HepG2 (cell line): ENCODE data around the gene CA4. TPM values are rescaled to one million over a fixed set of nuclear protein-coding genes. Genes with fewer than 3 reads are reported as not detected.

Experiments
- ATAC-seq: fragments of 200-7000 bp; cut with Tn5 transposase; 3 replicates; pipeline ENCODE4 v1.9.1; 2020; ENCODE audit warnings: mild to moderate bottlenecking, moderate library complexity
- BruUV-seq: library from RNA; stranded (reverse); fragments of 400-500 nt; replicated peaks from 2 replicates; lab custom pipeline; 2021; lab: Mats Ljungman, UMichigan
- CTCF ChIA-PET: fragments of 300-600 bp; formaldehyde crosslinking; extraction: SDS; loops from one replicate; lab custom pipeline; 2021; ENCODE audit warnings: low total read pairs, inconsistent platforms, low intra/inter-chr PET ratio; lab: Yijun Ruan, JAX
- POLR2A ChIA-PET: fragments of 350-600 bp; sonication (Branson Sonifier 250); formaldehyde crosslinking; loops from one replicate; lab custom pipeline; 2020; ENCODE audit warnings: antibody characterized with exemption, inconsistent platforms; lab: Yijun Ruan, JAX
- DNase-seq: peaks from one replicate; pipeline ENCODE4 v3.0.0-alpha.2; 2015; ENCODE audit warnings: low spot score
- FAIRE-seq: peaks from 3 replicates; lab custom pipeline; 2011; peaks lifted over from hg19 to GRCh38; lab: Jason Lieb, UNC
- H2AFZ ChIP-seq: one replicate; pipeline ENCODE4 v1.6.1; 2011; ENCODE audit warnings: low read length, inconsistent platforms
- H3K27ac ChIP-seq: fragments of 300-600 bp; 3 replicates; pipeline ENCODE4 v1.8.0; 2011; ENCODE audit warnings: mixed run types, mild to moderate bottlenecking, mixed read lengths, low read length, inconsistent platforms; ENCODE audit not compliant: insufficient read depth; ENCODE audit errors: extremely low read length
- H3K27me3 ChIP-seq, 2 experiments: fragments of 200-600 bp in 1 of 2; 2 replicates in 1 of 2; 3 replicates in 1 of 2; pipeline versions ENCODE4 v1.6.0 to v1.8.0; 2011; ENCODE audit warnings: low read length in 2 of 2, mild to moderate bottlenecking in 2 of 2, moderate library complexity in 2 of 2, inconsistent platforms in 1 of 2; ENCODE audit not compliant: insufficient read depth in 2 of 2, control insufficient read depth in 1 of 2
- H3K36me3 ChIP-seq, 2 experiments: fragments of 200-600 bp in 1 of 2; replicated peaks in 1 of 2; 2 replicates in 1 of 2; 3 replicates in 1 of 2; pipeline versions ENCODE4 v1.5.1 to v1.8.0; 2011; ENCODE audit warnings: low read length in 2 of 2, inconsistent platforms in 1 of 2; ENCODE audit not compliant: insufficient read depth in 2 of 2, control insufficient read depth in 1 of 2
- H3K4me1 ChIP-seq: 2 replicates; pipeline ENCODE4 v1.5.1; 2012; ENCODE audit warnings: low read length, inconsistent platforms; ENCODE audit not compliant: insufficient read depth
- H3K4me2 ChIP-seq: 2 replicates; pipeline ENCODE4 v1.6.0; 2011; ENCODE audit warnings: low read depth, low read length, inconsistent platforms
- H3K4me3 ChIP-seq, 3 experiments: fragments of 200-600 bp in 1 of 3; sonication (generic), shearing (Covaris generic) in 1 of 3; replicated peaks in 1 of 3; 2 replicates each; pipeline ENCODE4 v1.5.1; 2011 to 2016; ENCODE audit warnings: low read length in 3 of 3, inconsistent platforms in 2 of 3, low read depth in 2 of 3, mild to moderate bottlenecking in 2 of 3, control low read depth in 1 of 3, mixed read lengths in 1 of 3; ENCODE audit not compliant: insufficient read depth in 1 of 3
- H3K79me2 ChIP-seq: one replicate; pipeline ENCODE4 v1.6.1; 2011; ENCODE audit warnings: low read length, inconsistent platforms; ENCODE audit not compliant: insufficient read depth
- H3K9ac ChIP-seq: 2 replicates; pipeline ENCODE4 v1.6.0; 2011; ENCODE audit warnings: mild to moderate bottlenecking, low read depth, low read length, inconsistent platforms; ENCODE audit not compliant: insufficient read depth
- H3K9me3 ChIP-seq: 2 replicates; pipeline ENCODE4 v1.5.1; 2012; ENCODE audit warnings: mild to moderate bottlenecking, low read length
- H4K20me1 ChIP-seq: 2 replicates; pipeline ENCODE4 v1.6.0; 2011; ENCODE audit warnings: inconsistent platforms, mild to moderate bottlenecking, low read length, moderate library complexity; ENCODE audit not compliant: insufficient read depth
- CHD4 ChIP-seq: fragments of 200-600 bp; sonication (generic); IDR thresholded peaks from 2 replicates; pipeline ENCODE4 v1.7.0; 2017; ENCODE audit warnings: mild to moderate bottlenecking, low read length, borderline replicate concordance
- HES4 ChIP-seq: sonication (generic); formaldehyde crosslinking; IDR thresholded peaks from 2 replicates; pipeline ENCODE4 v1.9.0; 2021; ENCODE audit warnings: mild to moderate bottlenecking, missing genetic modification reagents, borderline replicate concordance
- NFKB2 ChIP-seq: sonication (generic); formaldehyde crosslinking; IDR thresholded peaks from 2 replicates; pipeline ENCODE4 v1.4.0; 2020; ENCODE audit warnings: missing genetic modification reagents, borderline replicate concordance
- PHF21A ChIP-seq: sonication (generic); formaldehyde crosslinking; IDR thresholded peaks from 2 replicates; pipeline ENCODE4 v1.5.0; 2020; ENCODE audit warnings: mild to moderate bottlenecking, missing genetic modification reagents
- WIZ ChIP-seq: sonication (generic); formaldehyde crosslinking; IDR thresholded peaks from 2 replicates; pipeline ENCODE4 v1.5.1; 2020; ENCODE audit warnings: mild to moderate bottlenecking, missing genetic modification reagents
- ZNF776 ChIP-seq: sonication (generic); formaldehyde crosslinking; IDR thresholded peaks from 2 replicates; pipeline ENCODE4 v1.4.0; 2020; ENCODE audit warnings: mild to moderate bottlenecking, missing genetic modification reagents
- WGBS: methylation state at CpG from one replicate; pipeline ENCODE4 v1.1.6; 2017; ENCODE audit warnings: low lambda C conversion rate; 5-methylcytosine and 5-hydroxymethylcytosine counted together
- in situ Hi-C: cut with HindIII; loops from 2 replicates; pipeline ENCODE4 v1.10.0; 2017; ENCODE audit warnings: low pct_unique_long_range_greater_than_20kb; ENCODE audit not compliant: extremely low pct_ligation_motif_present
- intact Hi-C: fragments of 100-400 bp; cut with micrococcal nuclease; formaldehyde crosslinking; loops from one replicate; pipeline ENCODE4 v1.10.0; 2022; ENCODE audit not compliant: unreplicated experiment
- polyA plus RNA-seq, 8 experiments: library from polyadenylated mRNA; depleted of rRNA in 3 of 8; stranded (reverse) in 7 of 8; unstranded in 1 of 8; fragments of >200 nt; fragmentation: Illumina TruSeq in 4 of 8; extraction: Trizol in 4 of 8; gene quantifications; 2 replicates each; pipeline versions ENCODE4 v1.2.1 to v1.2.3, GENCODE V29; 2011 to 2016; ENCODE audit warnings: low read depth in 4 of 8, missing spikeins in 1 of 8, mixed read lengths in 1 of 8; ENCODE audit not compliant: insufficient read depth in 1 of 8
- total RNA-seq, 5 experiments: library from RNA; depleted of rRNA; stranded (reverse); fragments of >200 nt; fragmentation: Illumina TruSeq; extraction: Trizol; gene quantifications; 2 replicates each; pipeline ENCODE4 v1.2.3, GENCODE V29; 2016; ENCODE audit warnings: low read depth in 1 of 5
- TF ChIP-seq, protein P1 (sequence below): sonication (generic); formaldehyde crosslinking; IDR thresholded peaks from 2 replicates; pipeline ENCODE4 v1.5.0; 2020; ENCODE audit warnings: mild to moderate bottlenecking, missing genetic modification reagents, borderline replicate concordance
- TF ChIP-seq, protein P2 (sequence below): sonication (generic); formaldehyde crosslinking; conservative IDR thresholded peaks from 2 replicates; pipeline ENCODE4 v1.8.1; 2023; ENCODE audit warnings: missing genetic modification reagents

The CA4 gene
- total and polyA plus RNA-seq, 2 of the 13 experiments (the other 11 are each of a cell fraction or from before 2014, with no cell fraction given) = not detected

DNA sequence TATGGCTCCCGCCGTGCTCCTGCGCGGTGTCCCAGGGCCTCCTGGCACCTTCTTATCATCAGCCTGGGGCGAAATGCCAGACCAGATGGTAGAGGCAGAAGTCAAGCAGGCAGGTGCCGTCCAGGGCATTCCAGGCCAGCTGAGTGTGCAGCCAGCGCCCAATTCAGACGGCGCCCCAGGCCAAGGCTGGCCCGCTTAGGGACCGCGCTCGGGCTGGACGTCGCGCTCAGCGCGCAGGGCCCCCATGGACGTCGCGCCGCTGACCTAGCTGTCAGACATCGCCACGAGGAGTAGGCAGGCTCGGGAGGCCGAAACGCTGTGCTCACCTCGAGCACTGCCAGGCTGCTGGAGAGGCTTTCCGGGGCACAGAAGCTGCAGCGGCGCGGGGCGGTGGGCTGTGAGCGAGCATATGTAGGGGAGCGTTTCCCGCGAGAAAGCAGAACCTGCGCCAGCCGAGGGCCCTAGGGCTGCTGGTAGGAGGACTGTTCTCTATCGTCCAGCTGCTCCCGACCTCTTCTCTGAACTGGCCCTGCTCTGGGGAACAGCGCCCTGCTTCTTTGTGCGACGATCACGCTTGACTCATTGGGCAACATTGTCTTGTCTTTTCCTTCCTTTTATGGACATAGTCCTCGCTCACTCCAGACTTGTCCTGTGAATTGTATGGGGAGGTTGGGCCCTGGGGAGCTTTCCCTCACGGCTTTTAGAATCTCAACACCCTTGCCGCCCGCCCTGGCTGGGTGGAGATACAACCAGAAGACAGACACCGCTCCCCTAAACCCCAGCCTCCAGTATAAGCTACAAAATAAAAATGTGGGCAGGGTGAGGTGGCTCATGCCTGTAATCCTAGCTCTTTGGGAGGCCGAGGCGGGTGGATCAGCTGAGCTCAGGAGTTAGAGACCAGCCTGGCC is 8.4 kb upstream of the CA4 start:
- Histone ChIP-seq H3K4me1 (peaks cover 28% of the 10 kb centered on the region), H3K9me3 (no peaks in the 10 kb centered on the region), H3K27ac (no peak overlapping the region)
- no peak for ATAC-seq
- intact Hi-C loops = loop anchor here (2.0 to 10.0 kb wide), 2 partner anchors 33 to 83 kb away; no protein-coding TSS in a partner anchor
- CTCF ChIA-PET = interaction anchor here (3.4 kb wide), 1 partner anchor 294 kb away, joined by 28 read pairs; no protein-coding TSS in a partner anchor
- TF ChIP-seq PHF21A (CRISPR knock-in tag) (no peak), HES4 (CRISPR knock-in tag) (0 out of 2 replicates have a peak, but pooled peaks have one; percentile 19), WIZ (CRISPR knock-in tag) (no peak), CHD4 (no peak), NFKB2 (CRISPR knock-in tag) (0 out of 2 replicates have a peak, but pooled peaks have one; percentile 40), ZNF776 (CRISPR knock-in tag) (0 out of 2 replicates have a peak, but pooled peaks have one; percentile 24)
- TF ChIP-seq, protein P1, sequence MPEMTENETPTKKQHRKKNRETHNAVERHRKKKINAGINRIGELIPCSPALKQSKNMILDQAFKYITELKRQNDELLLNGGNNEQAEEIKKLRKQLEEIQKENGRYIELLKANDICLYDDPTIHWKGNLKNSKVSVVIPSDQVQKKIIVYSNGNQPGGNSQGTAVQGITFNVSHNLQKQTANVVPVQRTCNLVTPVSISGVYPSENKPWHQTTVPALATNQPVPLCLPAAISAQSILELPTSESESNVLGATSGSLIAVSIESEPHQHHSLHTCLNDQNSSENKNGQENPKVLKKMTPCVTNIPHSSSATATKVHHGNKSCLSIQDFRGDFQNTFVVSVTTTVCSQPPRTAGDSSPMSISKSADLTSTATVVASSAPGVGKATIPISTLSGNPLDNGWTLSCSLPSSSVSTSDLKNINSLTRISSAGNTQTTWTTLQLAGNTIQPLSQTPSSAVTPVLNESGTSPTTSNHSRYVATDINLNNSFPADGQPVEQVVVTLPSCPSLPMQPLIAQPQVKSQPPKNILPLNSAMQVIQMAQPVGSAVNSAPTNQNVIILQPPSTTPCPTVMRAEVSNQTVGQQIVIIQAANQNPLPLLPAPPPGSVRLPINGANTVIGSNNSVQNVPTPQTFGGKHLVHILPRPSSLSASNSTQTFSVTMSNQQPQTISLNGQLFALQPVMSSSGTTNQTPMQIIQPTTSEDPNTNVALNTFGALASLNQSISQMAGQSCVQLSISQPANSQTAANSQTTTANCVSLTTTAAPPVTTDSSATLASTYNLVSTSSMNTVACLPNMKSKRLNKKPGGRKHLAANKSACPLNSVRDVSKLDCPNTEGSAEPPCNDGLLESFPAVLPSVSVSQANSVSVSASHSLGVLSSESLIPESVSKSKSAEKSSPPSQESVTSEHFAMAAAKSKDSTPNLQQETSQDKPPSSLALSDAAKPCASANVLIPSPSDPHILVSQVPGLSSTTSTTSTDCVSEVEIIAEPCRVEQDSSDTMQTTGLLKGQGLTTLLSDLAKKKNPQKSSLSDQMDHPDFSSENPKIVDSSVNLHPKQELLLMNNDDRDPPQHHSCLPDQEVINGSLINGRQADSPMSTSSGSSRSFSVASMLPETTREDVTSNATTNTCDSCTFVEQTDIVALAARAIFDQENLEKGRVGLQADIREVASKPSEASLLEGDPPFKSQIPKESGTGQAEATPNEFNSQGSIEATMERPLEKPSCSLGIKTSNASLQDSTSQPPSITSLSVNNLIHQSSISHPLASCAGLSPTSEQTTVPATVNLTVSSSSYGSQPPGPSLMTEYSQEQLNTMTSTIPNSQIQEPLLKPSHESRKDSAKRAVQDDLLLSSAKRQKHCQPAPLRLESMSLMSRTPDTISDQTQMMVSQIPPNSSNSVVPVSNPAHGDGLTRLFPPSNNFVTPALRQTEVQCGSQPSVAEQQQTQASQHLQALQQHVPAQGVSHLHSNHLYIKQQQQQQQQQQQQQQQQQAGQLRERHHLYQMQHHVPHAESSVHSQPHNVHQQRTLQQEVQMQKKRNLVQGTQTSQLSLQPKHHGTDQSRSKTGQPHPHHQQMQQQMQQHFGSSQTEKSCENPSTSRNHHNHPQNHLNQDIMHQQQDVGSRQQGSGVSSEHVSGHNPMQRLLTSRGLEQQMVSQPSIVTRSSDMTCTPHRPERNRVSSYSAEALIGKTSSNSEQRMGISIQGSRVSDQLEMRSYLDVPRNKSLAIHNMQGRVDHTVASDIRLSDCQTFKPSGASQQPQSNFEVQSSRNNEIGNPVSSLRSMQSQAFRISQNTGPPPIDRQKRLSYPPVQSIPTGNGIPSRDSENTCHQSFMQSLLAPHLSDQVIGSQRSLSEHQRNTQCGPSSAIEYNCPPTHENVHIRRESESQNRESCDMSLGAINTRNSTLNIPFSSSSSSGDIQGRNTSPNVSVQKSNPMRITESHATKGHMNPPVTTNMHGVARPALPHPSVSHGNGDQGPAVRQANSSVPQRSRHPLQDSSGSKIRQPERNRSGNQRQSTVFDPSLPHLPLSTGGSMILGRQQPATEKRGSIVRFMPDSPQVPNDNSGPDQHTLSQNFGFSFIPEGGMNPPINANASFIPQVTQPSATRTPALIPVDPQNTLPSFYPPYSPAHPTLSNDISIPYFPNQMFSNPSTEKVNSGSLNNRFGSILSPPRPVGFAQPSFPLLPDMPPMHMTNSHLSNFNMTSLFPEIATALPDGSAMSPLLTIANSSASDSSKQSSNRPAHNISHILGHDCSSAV (CRISPR knock-in tag) = no peak
- TF ChIP-seq, protein P2, sequence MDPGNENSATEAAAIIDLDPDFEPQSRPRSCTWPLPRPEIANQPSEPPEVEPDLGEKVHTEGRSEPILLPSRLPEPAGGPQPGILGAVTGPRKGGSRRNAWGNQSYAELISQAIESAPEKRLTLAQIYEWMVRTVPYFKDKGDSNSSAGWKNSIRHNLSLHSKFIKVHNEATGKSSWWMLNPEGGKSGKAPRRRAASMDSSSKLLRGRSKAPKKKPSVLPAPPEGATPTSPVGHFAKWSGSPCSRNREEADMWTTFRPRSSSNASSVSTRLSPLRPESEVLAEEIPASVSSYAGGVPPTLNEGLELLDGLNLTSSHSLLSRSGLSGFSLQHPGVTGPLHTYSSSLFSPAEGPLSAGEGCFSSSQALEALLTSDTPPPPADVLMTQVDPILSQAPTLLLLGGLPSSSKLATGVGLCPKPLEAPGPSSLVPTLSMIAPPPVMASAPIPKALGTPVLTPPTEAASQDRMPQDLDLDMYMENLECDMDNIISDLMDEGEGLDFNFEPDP = 0 out of 2 replicates have a peak, but pooled peaks have one; percentile 21
- TF ChIP-seq, all 625 proteins: peak for 4
- Histone ChIP-seq H3K9ac (no peak overlapping the region), H3K4me3 (no peak overlapping the region), H3K36me3 (no peaks in the 10 kb centered on the region), H4K20me1 (peaks cover 4% of the 10 kb centered on the region; the same call in 1 of the 2 replicates), H3K4me2 (no peak overlapping the region), H3K27me3 (peaks cover 9 to 70% of the 10 kb centered on the region in 2 experiments), H3K79me2 (no peaks in the 10 kb centered on the region), H2AFZ (no peak overlapping the region)
- no peak for DNase-seq
- WGBS = 52% methylated on average over 24 of the region's 52 CpGs
- no peak for FAIRE-seq
- in situ Hi-C loops = no loop called here
- POLR2A ChIA-PET = no interaction called here
- BruUV-seq = no TSS peak
